ENCODE measurements around the gene PDE3B.
"Not testable (repeated sequence)": the region's sequence is repeated elsewhere in the genome, so short reads cannot be mapped to it uniquely, and the experiment has no call there.

Gene PDE3B

GRCh38 chr11:14678350-14678749 lies 34.7 kb downstream of the PDE3B start:
- no peaks in the 10 kb centered on the region for H3K36me3 ChIP-seq (replicated peaks; ENCODE audit: low read depth, low read length)
- H3K4me1 ChIP-seq (ENCODE audit: low read length), result peaks cover 16% of the 10 kb centered on the region
- H3K79me2 ChIP-seq (ENCODE audit: low read length), result no peaks in the 10 kb centered on the region
- TF ChIP-seq CTCF (IDR thresholded peaks at IDR 0.05; ENCODE audit: low read depth, low read length) (no peak), EZH2phosphoT487 (IDR thresholded peaks at IDR 0.05; ENCODE audit: low read depth) (no peak)
- H3K4me2 ChIP-seq (ENCODE audit: low read length), result no peak overlapping the region
- no peak overlapping the region for H3K4me3 ChIP-seq (ENCODE audit: low read length)
- no peak overlapping the region for H3K27ac ChIP-seq (ENCODE audit: low read length)
- no peaks in the 10 kb centered on the region for H3K9me3 ChIP-seq (ENCODE audit: insufficient read depth, low read length)
- no peaks in the 10 kb centered on the region for H3K27me3 ChIP-seq (ENCODE audit: low read depth, low read length)
- H3K9ac ChIP-seq (ENCODE audit: low read length), result no peak overlapping the region
- no peak overlapping the region for H2AFZ ChIP-seq (ENCODE audit: low read depth, low read length)
- no peaks in the 10 kb centered on the region for H4K20me1 ChIP-seq (ENCODE audit: insufficient read depth, low read length)

GRCh38 chr11:14679662-14680061 lies 36.1 kb downstream of the PDE3B start:
- Histone ChIP-seq H3K9ac (ENCODE audit: low read length) (no peak overlapping the region), H3K27ac (ENCODE audit: low read length) (no peak overlapping the region), H3K4me2 (ENCODE audit: low read length) (no peak overlapping the region), H3K4me1 (ENCODE audit: low read length) (peaks cover 12% of the 10 kb centered on the region), H3K79me2 (ENCODE audit: low read length) (no peaks in the 10 kb centered on the region), H3K4me3 (ENCODE audit: low read length) (no peak overlapping the region), H2AFZ (ENCODE audit: low read depth, low read length) (no peak overlapping the region), H4K20me1 (ENCODE audit: insufficient read depth, low read length) (no peaks in the 10 kb centered on the region), H3K9me3 (ENCODE audit: insufficient read depth, low read length) (no peaks in the 10 kb centered on the region), H3K27me3 (ENCODE audit: low read depth, low read length) (no peaks in the 10 kb centered on the region), H3K36me3 (replicated peaks; ENCODE audit: low read depth, low read length) (no peaks in the 10 kb centered on the region)
- TF ChIP-seq CTCF (IDR thresholded peaks at IDR 0.05; ENCODE audit: low read depth, low read length) (no peak), EZH2phosphoT487 (IDR thresholded peaks at IDR 0.05; ENCODE audit: low read depth) (no peak)

GRCh38 chr11:14684234-14684915 lies 40.8 kb downstream of the PDE3B start:
- not testable (repeated sequence) for H3K4me3 ChIP-seq (ENCODE audit: low read length); H3K9me3 ChIP-seq (ENCODE audit: insufficient read depth, low read length); H3K9ac ChIP-seq (ENCODE audit: low read length); H3K27me3 ChIP-seq (ENCODE audit: low read depth, low read length); H3K4me2 ChIP-seq (ENCODE audit: low read length); H4K20me1 ChIP-seq (ENCODE audit: insufficient read depth, low read length); H3K27ac ChIP-seq (ENCODE audit: low read length); H2AFZ ChIP-seq (ENCODE audit: low read depth, low read length); H3K36me3 ChIP-seq (replicated peaks; ENCODE audit: low read depth, low read length); H3K79me2 ChIP-seq (ENCODE audit: low read length)
- H3K4me1 ChIP-seq (ENCODE audit: low read length), result peaks cover 12% of the 10 kb centered on the region

- Histone ChIP-seq H3K4me3 (ENCODE audit: low read length) (no peak overlapping the region), H3K4me2 (ENCODE audit: low read length) (no peak overlapping the region), H2AFZ (ENCODE audit: low read depth, low read length) (no peak overlapping the region), H3K36me3 (replicated peaks; ENCODE audit: low read depth, low read length) (no peaks in the 10 kb centered on the region), H3K9me3 (ENCODE audit: insufficient read depth, low read length) (no peaks in the 10 kb centered on the region), H3K79me2 (ENCODE audit: low read length) (no peaks in the 10 kb centered on the region), H3K9ac (ENCODE audit: low read length) (no peak overlapping the region), H3K27ac (ENCODE audit: low read length) (no peak overlapping the region), H3K4me1 (ENCODE audit: low read length) (peaks cover 10% of the 10 kb centered on the region), H3K27me3 (ENCODE audit: low read depth, low read length) (no peaks in the 10 kb centered on the region), H4K20me1 (ENCODE audit: insufficient read depth, low read length) (no peaks in the 10 kb centered on the region)
- no peak for TF ChIP-seq CTCF (IDR thresholded peaks at IDR 0.05; ENCODE audit: low read depth, low read length)
- TF ChIP-seq EZH2phosphoT487 (IDR thresholded peaks at IDR 0.05; ENCODE audit: low read depth), result no peak
These were observed 43.9 kb downstream of the PDE3B start for GRCh38 chr11:14687456-14687855.
